ENCODE data around the gene TPM3. TPM values are rescaled to one million over a fixed set of nuclear protein-coding genes. Genes with fewer than 3 reads are reported as not detected.
A peak's percentile ranks its signal among the peaks of the same experiment; 100 is the strongest.
"Not testable (repeated sequence)": the region's sequence is repeated elsewhere in the genome, so short reads cannot be mapped to it uniquely, and the experiment has no call there.

Gene TPM3
- total RNA-seq, result 298 and 390 TPM in 2 replicates

GRCh38 chr1:154191990-154192461 is at the start of gene TPM3:
TPM3 (minus strand) TSS chr1:154192100; CDS start chr1:154192018, 82 bp downstream.
- peak; percentile 87 to 88 for DNase-seq (ENCODE audit: low read depth in 2 of 2)

- DNase-seq (ENCODE audit: low read depth in 2 of 2), result no peak
These were observed 48.5 kb upstream of the TPM3 start for GRCh38 chr1:154240294-154240833.

GRCh38 chr1:154239491-154239890 is 47.6 kb upstream of the TPM3 start:
- DNase-seq (ENCODE audit: low read depth in 2 of 2), result no peak

- no peak for DNase-seq (ENCODE audit: low read depth in 2 of 2)
These were observed 46.1 kb upstream of the TPM3 start for GRCh38 chr1:154237880-154238506.

- DNase-seq (ENCODE audit: low read depth in 2 of 2), result no peak
These were observed 45.5 kb upstream of the TPM3 start for GRCh38 chr1:154237435-154237834.

GRCh38 chr1:154236855-154237254 is 45.0 kb upstream of the TPM3 start:
- DNase-seq (ENCODE audit: low read depth in 2 of 2), result no peak

GRCh38 chr1:154233127-154233526 is 41.2 kb upstream of the TPM3 start:
- DNase-seq (ENCODE audit: low read depth in 2 of 2), result not testable (repeated sequence)

GRCh38 chr1:154231112-154231511 is 39.2 kb upstream of the TPM3 start:
- not testable (repeated sequence) for DNase-seq (ENCODE audit: low read depth in 2 of 2)

GRCh38 chr1:154225370-154225769 is 33.5 kb upstream of the TPM3 start:
- DNase-seq (ENCODE audit: low read depth in 2 of 2), result no peak

- no peak for DNase-seq (ENCODE audit: low read depth in 2 of 2)
These were observed 31.7 kb upstream of the TPM3 start for GRCh38 chr1:154223621-154224020.

GRCh38 chr1:154222918-154223317 is 31.0 kb upstream of the TPM3 start:
- DNase-seq (ENCODE audit: low read depth in 2 of 2), result no peak

- no peak for DNase-seq (ENCODE audit: low read depth in 2 of 2)
These were observed 30.6 kb upstream of the TPM3 start for GRCh38 chr1:154222518-154222917.

- peak in 1 of 2 donors; percentile 47 for DNase-seq (ENCODE audit: low read depth in 2 of 2)
These were observed 29.5 kb upstream of the TPM3 start for GRCh38 chr1:154221278-154222001.

- DNase-seq (ENCODE audit: low read depth in 2 of 2), result no peak
These were observed 29.0 kb upstream of the TPM3 start for GRCh38 chr1:154220970-154221277.

GRCh38 chr1:154220071-154220969 is 28.4 kb upstream of the TPM3 start, which contains the start of gene UBAP2L:
UBAP2L (plus strand) TSS chr1:154220955; CDS start chr1:154225124, 4,169 bp downstream.
- DNase-seq (ENCODE audit: low read depth in 2 of 2), result peak; percentile 98 to 99

GRCh38 chr1:154219541-154219940 is 27.6 kb upstream of the TPM3 start:
- peak in 1 of 2 donors; percentile 36 for DNase-seq (ENCODE audit: low read depth in 2 of 2)

GRCh38 chr1:154218545-154218944 is 26.6 kb upstream of the TPM3 start:
- no peak for DNase-seq (ENCODE audit: low read depth in 2 of 2)

- DNase-seq (ENCODE audit: low read depth in 2 of 2), result no peak
These were observed 21.4 kb upstream of the TPM3 start for GRCh38 chr1:154213274-154213673.

- DNase-seq (ENCODE audit: low read depth in 2 of 2), result no peak
These were observed 20.2 kb upstream of the TPM3 start for GRCh38 chr1:154212083-154212482.

GRCh38 chr1:154208677-154209388 is 16.9 kb upstream of the TPM3 start:
- DNase-seq (ENCODE audit: low read depth in 2 of 2), result no peak

- no peak for DNase-seq (ENCODE audit: low read depth in 2 of 2)
These were observed 15.4 kb upstream of the TPM3 start for GRCh38 chr1:154207262-154207661.

All from dermis microvascular lymphatic vessel endothelial cell (primary cell).